Esophagus squamous epithelium (tissue), 5 donors: ENCODE results near the gene EXPH5. TPM values are rescaled to one million over a fixed set of nuclear protein-coding genes. Genes with fewer than 3 reads are reported as not detected.

Experiments used
- DNase-seq: peaks from one replicate; lab custom pipeline; 2025; lab: John Stamatoyannopoulos, UW
- H3K27ac ChIP-seq, 4 donors: fragments of 200-600 bp; sonication (generic); one replicate each; pipeline ENCODE4 v1.5.1; 2016 to 2019; ENCODE audit warnings: mild to moderate bottlenecking in 1 of 4
- H3K27me3 ChIP-seq, 4 donors: fragments of 200-600 bp; sonication (generic); 1 replicate in 3 of 4; 2 replicates in 1 of 4; pipeline versions ENCODE4 v1.5.1 to v1.6.0; 2017 to 2021; ENCODE audit warnings: antibody characterized with exemption in 1 of 4
- H3K36me3 ChIP-seq, 3 donors: fragments of 200-600 bp; sonication (generic); one replicate each; pipeline ENCODE4 v1.5.1; 2016 to 2019
- H3K4me1 ChIP-seq, 3 donors: fragments of 200-600 bp; sonication (generic); one replicate each; pipeline ENCODE4 v1.5.1; 2017 to 2019
- H3K4me3 ChIP-seq, 4 donors: fragments of 200-600 bp; sonication (generic); 1 replicate in 3 of 4; 2 replicates in 1 of 4; pipeline ENCODE4 v1.5.1; 2016 to 2019; ENCODE audit warnings: mild to moderate bottlenecking in 2 of 4, moderate library complexity in 1 of 4
- H3K9me3 ChIP-seq, 3 donors: fragments of 200-600 bp; sonication (generic); one replicate each; pipeline ENCODE4 v1.5.1; 2016 to 2019
- POLR2A ChIP-seq, 4 donors: fragments of 450-650 bp; IDR thresholded peaks; one replicate each; pipeline ENCODE4 v1.6.1; 2017; ENCODE audit warnings: antibody characterized with exemption in 4 of 4, mild to moderate bottlenecking in 4 of 4, moderate library complexity in 3 of 4
- WGBS, 2 donors: methylation state at CpG; one replicate each; pipeline ENCODE4 v1.1.5; 2018; 5-methylcytosine and 5-hydroxymethylcytosine counted together
- intact Hi-C: fragments of 100-400 bp; cut with DNase I; formaldehyde crosslinking; loops from one replicate; pipeline ENCODE4 v1.15.0; 2022
- total RNA-seq, 4 donors: library from RNA; depleted of rRNA; stranded (reverse); fragments of >200 nt; gene quantifications; one replicate each; pipeline ENCODE4 v1.1.0, GENCODE V29; 2016
- TF ChIP-seq, protein P1 (sequence below), 6 experiments: fragments of 450-650 bp in 4 of 6; fragments of 200-600 bp in 2 of 6; sonication (generic) in 2 of 6; IDR thresholded peaks; one replicate each; pipeline ENCODE4 v1.5.1; 2016 to 2019; ENCODE audit warnings: antibody characterized with exemption in 6 of 6, mild to moderate bottlenecking in 4 of 6, moderate library complexity in 4 of 6
- donor health status: DM: yes; HTN: yes; CAD: no.

Gene EXPH5
- total RNA-seq, 4 donors from 2014 or later, result 23.4 to 36.7 (median 26.7) TPM

DNA sequence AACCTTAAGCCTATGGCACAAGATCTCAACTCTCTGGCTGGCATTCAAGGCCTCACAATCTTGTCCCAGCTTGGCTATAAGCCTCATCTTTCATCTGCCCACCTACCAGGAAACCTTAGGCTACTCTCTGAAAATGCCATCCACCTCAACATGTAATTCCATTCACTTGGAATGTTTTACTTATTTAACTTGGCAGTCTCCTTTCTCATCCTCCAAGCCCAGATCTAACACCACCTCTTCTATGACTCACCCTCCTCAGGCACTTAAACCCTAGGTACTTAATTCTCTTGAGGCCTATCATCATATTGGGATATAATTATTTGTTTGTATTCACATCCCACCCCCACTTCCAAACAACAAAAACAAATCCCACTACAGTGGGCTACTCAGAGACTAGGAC lies 110.4 kb downstream of the EXPH5 start:
- H3K4me1 ChIP-seq, result no peaks in the 10 kb centered on the region
- TF ChIP-seq, protein P1, sequence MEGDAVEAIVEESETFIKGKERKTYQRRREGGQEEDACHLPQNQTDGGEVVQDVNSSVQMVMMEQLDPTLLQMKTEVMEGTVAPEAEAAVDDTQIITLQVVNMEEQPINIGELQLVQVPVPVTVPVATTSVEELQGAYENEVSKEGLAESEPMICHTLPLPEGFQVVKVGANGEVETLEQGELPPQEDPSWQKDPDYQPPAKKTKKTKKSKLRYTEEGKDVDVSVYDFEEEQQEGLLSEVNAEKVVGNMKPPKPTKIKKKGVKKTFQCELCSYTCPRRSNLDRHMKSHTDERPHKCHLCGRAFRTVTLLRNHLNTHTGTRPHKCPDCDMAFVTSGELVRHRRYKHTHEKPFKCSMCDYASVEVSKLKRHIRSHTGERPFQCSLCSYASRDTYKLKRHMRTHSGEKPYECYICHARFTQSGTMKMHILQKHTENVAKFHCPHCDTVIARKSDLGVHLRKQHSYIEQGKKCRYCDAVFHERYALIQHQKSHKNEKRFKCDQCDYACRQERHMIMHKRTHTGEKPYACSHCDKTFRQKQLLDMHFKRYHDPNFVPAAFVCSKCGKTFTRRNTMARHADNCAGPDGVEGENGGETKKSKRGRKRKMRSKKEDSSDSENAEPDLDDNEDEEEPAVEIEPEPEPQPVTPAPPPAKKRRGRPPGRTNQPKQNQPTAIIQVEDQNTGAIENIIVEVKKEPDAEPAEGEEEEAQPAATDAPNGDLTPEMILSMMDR (IDR thresholded peaks at IDR 0.05), result no peak
- no peak for TF ChIP-seq POLR2A (IDR thresholded peaks at IDR 0.05)
- H3K27ac ChIP-seq, result no peak overlapping the region
- H3K27me3 ChIP-seq, result no peaks in the 10 kb centered on the region
- DNase-seq, result no peak
- peaks cover 0 to 99% (median 0%) of the 10 kb centered on the region in 3 donors for H3K36me3 ChIP-seq
- intact Hi-C loops, result no loop called here
- no peak overlapping the region for H3K4me3 ChIP-seq
- H3K9me3 ChIP-seq, result no peaks in the 10 kb centered on the region

DNA sequence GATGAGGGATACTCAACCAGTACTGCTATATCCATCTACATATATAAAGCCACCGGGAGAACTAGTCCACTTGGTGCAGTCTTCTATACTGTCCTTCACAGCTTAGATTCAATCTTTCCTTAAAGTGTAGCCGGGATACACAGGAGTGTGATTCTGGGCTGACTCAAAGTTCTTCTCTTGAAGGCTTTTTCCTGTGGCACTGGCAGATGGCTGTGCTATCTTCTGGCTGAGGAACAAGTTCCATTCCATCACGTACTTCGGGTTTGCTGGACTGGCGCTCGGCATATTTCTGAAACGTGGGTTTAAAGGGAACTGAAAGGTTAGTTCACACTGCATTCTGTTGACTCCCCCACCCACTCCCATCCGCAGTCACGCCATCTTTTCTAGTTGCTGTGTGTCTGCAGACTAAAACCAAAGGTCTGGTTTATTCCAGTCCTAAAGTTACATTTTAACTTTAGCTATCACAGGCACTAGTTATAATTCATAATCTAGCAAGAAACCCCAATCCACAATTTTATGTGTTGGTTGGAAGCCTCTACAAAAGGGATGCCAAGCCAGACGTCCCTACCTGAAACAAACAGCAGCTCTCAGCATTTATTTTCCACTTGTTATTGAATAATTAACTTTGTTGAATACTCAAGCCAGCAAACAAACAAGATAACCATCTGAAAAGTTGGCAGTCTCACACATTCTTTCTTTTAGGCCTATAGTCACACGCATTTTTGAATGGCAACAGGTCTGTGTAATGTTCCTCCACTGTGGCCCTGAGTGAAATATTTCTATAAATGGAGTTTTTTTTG lies 118.7 kb downstream of the EXPH5 start:
- H3K4me3 ChIP-seq, result no peak overlapping the region
- H3K36me3 ChIP-seq, result peaks cover 0 to 69% (median 5%) of the 10 kb centered on the region in 3 donors
- H3K27me3 ChIP-seq, result no peaks in the 10 kb centered on the region
- TF ChIP-seq POLR2A (IDR thresholded peaks at IDR 0.05), result no peak
- TF ChIP-seq, protein P1 (IDR thresholded peaks at IDR 0.05), result no peak
- H3K27ac ChIP-seq, result no peak overlapping the region
- no peaks in the 10 kb centered on the region for H3K9me3 ChIP-seq
- H3K4me1 ChIP-seq, result peaks cover 0 to 5% (median 0%) of the 10 kb centered on the region in 3 donors
- no peak for DNase-seq
- 90 to 92% methylated on average over 11 of the region's 11 CpGs for WGBS, 2 donors
- intact Hi-C loops, result no loop called here

DNA sequence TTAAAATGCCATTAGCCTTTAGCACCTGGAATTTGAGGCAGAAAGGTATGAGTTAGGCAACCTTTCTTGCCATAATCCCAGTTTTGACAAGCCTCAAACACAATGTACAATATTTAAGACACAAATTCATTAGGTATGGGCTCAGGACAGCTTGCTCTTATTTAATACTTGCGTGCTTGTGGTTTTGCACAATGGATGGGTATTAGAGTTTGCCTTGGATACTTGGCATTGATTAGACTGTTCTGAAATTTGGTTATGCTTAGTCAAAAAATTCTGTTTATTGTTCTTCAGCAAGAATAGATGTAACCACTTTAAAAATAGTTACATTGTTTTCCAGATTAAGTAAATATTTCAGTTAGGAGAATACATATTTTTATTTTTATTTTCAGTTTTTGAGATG lies 120.9 kb downstream of the EXPH5 start:
- WGBS, 2 donors, result 40 to 41% methylated on average over 1 of the region's 1 CpG
- peaks cover 1 to 15% (median 5%) of the 10 kb centered on the region in 3 donors for H3K4me1 ChIP-seq
- peaks cover 0 to 47% (median 5%) of the 10 kb centered on the region in 3 donors for H3K36me3 ChIP-seq
- H3K27me3 ChIP-seq, result no peaks in the 10 kb centered on the region
- TF ChIP-seq POLR2A (IDR thresholded peaks at IDR 0.05), result no peak
- TF ChIP-seq, protein P1 (IDR thresholded peaks at IDR 0.05), result no peak
- H3K27ac ChIP-seq, result no peak overlapping the region
- H3K9me3 ChIP-seq, result no peaks in the 10 kb centered on the region
- no peak overlapping the region for H3K4me3 ChIP-seq
- DNase-seq, result no peak
- intact Hi-C loops, result no loop called here

DNA sequence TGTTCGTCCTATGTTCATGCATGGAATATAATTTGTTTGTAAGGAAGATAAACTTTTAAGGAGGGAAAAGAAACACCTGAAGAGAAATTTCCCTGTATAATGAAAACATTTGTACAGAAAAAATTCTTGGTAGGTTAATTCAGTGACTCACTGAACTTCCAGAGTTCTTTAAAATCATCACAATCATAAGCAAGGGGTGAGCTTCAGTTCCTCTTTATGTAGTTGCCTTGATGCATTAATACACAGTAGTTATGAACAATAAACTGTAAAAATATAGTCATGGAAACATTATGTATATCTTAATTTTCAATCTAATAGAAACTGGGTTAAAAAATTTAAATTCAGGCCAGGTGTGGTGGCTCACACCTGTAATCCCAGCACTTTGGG lies 125.1 kb downstream of the EXPH5 start:
- no peak overlapping the region for H3K4me3 ChIP-seq
- intact Hi-C loops, result loop anchor here (10.0 kb wide), 1 partner anchor 176 kb away; no protein-coding TSS in a partner anchor
- WGBS, 2 donors, result 35 to 40% methylated on average over 1 of the region's 1 CpG
- no peaks in the 10 kb centered on the region for H3K27me3 ChIP-seq
- no peak for TF ChIP-seq POLR2A (IDR thresholded peaks at IDR 0.05)
- TF ChIP-seq, protein P1 (IDR thresholded peaks at IDR 0.05), result no peak
- peaks cover 0 to 5% (median 0%) of the 10 kb centered on the region in 3 donors for H3K36me3 ChIP-seq
- no peak for DNase-seq
- H3K4me1 ChIP-seq, result peaks cover 3 to 28% (median 5%) of the 10 kb centered on the region in 3 donors
- no peaks in the 10 kb centered on the region for H3K9me3 ChIP-seq
- peak overlapping the region; percentile 97 to 100 (median 98) for H3K27ac ChIP-seq

DNA sequence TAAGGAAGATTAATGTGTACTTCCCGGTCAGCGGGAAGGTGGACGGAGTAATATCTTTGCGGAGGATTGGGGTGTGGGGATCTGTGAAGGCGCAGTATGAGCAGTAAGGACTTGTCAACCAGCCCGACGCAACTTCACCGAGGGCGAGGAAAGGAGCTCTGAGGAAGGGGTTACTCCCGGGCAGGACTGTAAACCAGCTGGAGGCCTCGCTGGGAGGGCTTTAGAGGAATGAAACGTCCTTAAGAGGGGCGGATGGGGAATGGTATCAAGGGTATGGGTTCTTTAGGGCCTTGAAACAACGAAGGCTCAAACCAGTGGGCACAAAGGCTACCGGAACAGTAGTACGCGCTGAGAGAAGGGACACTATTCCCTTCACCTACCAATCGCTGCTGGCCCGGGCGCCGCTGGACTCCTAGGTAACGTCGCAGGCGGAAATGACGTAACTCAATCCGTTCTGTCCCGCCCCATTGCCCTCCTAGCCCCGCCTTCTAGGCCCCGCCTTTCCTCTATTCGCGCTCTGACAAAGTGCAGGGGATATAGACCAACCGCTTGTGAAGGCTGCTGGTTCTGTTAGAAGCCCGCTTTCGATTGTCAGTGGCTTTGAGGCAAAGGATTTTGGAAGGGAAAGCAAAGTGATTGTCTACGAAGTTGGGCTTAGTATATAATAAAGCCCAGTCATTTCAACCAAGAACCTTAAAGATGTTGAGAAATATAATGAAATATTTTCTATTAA lies 126.3 kb downstream of the EXPH5 start, which contains the start of gene C11orf65:
TSS of gene C11orf65 (minus strand) at position 439 of the 733 bp plus-strand sequence. CDS start 5,970 bp downstream, outside the sequence.
- WGBS, 2 donors, result 0 to 1% methylated on average over 27 to 34 of the region's 35 CpGs
- intact Hi-C loops, result loop anchor here (10.0 kb wide), 1 partner anchor 178 kb away; no protein-coding TSS in a partner anchor

More for the DNA sequence above, 126.3 kb downstream of the EXPH5 start, which contains the start of gene C11orf65:
- Histone ChIP-seq H3K27ac (peak within 1 kb of the TSS; percentile 97 to 100 (median 98)), H3K4me3 (peak within 1 kb of the TSS; percentile 53 to 80 (median 69)), H3K9me3 (no peaks in the 10 kb centered on the region), H3K27me3 (no peaks in the 10 kb centered on the region), H3K36me3 (no peaks in the 10 kb centered on the region), H3K4me1 (peaks cover 3 to 24% (median 5%) of the 10 kb centered on the region in 3 donors)
- peak in 3 of 4 donors; percentile 95 to 98 (median 98) for TF ChIP-seq POLR2A (IDR thresholded peaks at IDR 0.05)
- TF ChIP-seq, protein P1 (IDR thresholded peaks at IDR 0.05), result no peak
- DNase-seq, result peak; percentile 86
